Ureter (tissue), 1 donor: ENCODE data around the gene BMP10. TPM values are rescaled to one million over a fixed set of nuclear protein-coding genes. Genes with fewer than 3 reads are reported as not detected.
"Not testable (repeated sequence)": the region's sequence is repeated elsewhere in the genome, so short reads cannot be mapped to it uniquely, and the experiment has no call there.

Source experiments
- DNase-seq: peaks from one replicate; pipeline ENCODE4 v3.0.0-alpha.2; 2020; ENCODE audit warnings: low spot score
- total RNA-seq: library from RNA; stranded (reverse); gene quantifications from one replicate; pipeline ENCODE4 v1.2.4, GENCODE V29; 2023
- donor health status: DM: yes; HTN: yes; CAD: no.

The BMP10 gene
- total RNA-seq, result not detected

GRCh38 chr2:68871159-68871764 is at the start of gene BMP10:
Gene BMP10, minus strand, starts transcription at chr2:68871397. Its CDS starts 39 bp downstream, at chr2:68871358.
- DNase-seq, result no peak

GRCh38 chr2:68920481-68921170 is 49.4 kb upstream of the BMP10 start:
- no peak for DNase-seq

- no peak for DNase-seq
Measured at GRCh38 chr2:68918497-68918896, 47.3 kb upstream of the BMP10 start.

GRCh38 chr2:68917034-68917718 is 46.0 kb upstream of the BMP10 start:
- DNase-seq, result no peak

GRCh38 chr2:68916226-68916625 is 45.0 kb upstream of the BMP10 start:
- no peak for DNase-seq

GRCh38 chr2:68915393-68915792 is 44.2 kb upstream of the BMP10 start:
- DNase-seq, result no peak

GRCh38 chr2:68913359-68913758 is 42.2 kb upstream of the BMP10 start:
- DNase-seq, result no peak

- DNase-seq, result no peak
Measured at GRCh38 chr2:68912732-68913131, 41.5 kb upstream of the BMP10 start.

- DNase-seq, result no peak
Measured at GRCh38 chr2:68912111-68912510, 40.9 kb upstream of the BMP10 start.

GRCh38 chr2:68911709-68912108 is 40.5 kb upstream of the BMP10 start:
- DNase-seq, result no peak

- no peak for DNase-seq
Measured at GRCh38 chr2:68911246-68911645, 40.0 kb upstream of the BMP10 start.

GRCh38 chr2:68909793-68910674 is 38.8 kb upstream of the BMP10 start:
- peak; percentile 82 for DNase-seq

- DNase-seq, result peak; percentile 88
Measured at GRCh38 chr2:68908392-68908970, 37.3 kb upstream of the BMP10 start.

GRCh38 chr2:68907920-68908253 is 36.7 kb upstream of the BMP10 start:
- DNase-seq, result no peak

GRCh38 chr2:68907232-68907919 is 36.2 kb upstream of the BMP10 start:
- DNase-seq, result no peak

- no peak for DNase-seq
Measured at GRCh38 chr2:68906716-68907115, 35.5 kb upstream of the BMP10 start.

GRCh38 chr2:68905116-68905515 is 33.9 kb upstream of the BMP10 start:
- no peak for DNase-seq

GRCh38 chr2:68901561-68901960 is 30.4 kb upstream of the BMP10 start:
- DNase-seq, result no peak

- no peak for DNase-seq
Measured at GRCh38 chr2:68901199-68901514, 30.0 kb upstream of the BMP10 start.

- no peak for DNase-seq
Measured at GRCh38 chr2:68900496-68901198, 29.4 kb upstream of the BMP10 start.

GRCh38 chr2:68895981-68896380 is 24.8 kb upstream of the BMP10 start:
- DNase-seq, result not testable (repeated sequence)
